KOPT-K1 (cell line): Measurements from ENCODE around the gene LRRC9.
"Not testable (repeated sequence)": the region's sequence is repeated elsewhere in the genome, so short reads cannot be mapped to it uniquely, and the experiment has no call there.

Experiments
- H3K27ac ChIP-seq: fragments of 200-600 bp; sonication (generic); 2 replicates; pipeline ENCODE4 v1.5.1; 2016; ENCODE audit warnings: antibody characterized with exemption, mild to moderate bottlenecking, low read depth, low read length; ENCODE audit not compliant: poor library complexity, severe bottlenecking
- H3K36me3 ChIP-seq: fragments of 200-600 bp; sonication (generic); 2 replicates; pipeline ENCODE4 v1.5.1; 2017; ENCODE audit warnings: antibody characterized with exemption, mild to moderate bottlenecking, low read length, moderate library complexity; ENCODE audit not compliant: insufficient read depth
- H3K9me3 ChIP-seq: fragments of 200-600 bp; sonication (generic); 2 replicates; pipeline ENCODE4 v1.5.1; 2017; ENCODE audit warnings: antibody characterized with exemption, low read length, mild to moderate bottlenecking; ENCODE audit not compliant: insufficient read depth, poor library complexity, severe bottlenecking

LRRC9 gene

DNA sequence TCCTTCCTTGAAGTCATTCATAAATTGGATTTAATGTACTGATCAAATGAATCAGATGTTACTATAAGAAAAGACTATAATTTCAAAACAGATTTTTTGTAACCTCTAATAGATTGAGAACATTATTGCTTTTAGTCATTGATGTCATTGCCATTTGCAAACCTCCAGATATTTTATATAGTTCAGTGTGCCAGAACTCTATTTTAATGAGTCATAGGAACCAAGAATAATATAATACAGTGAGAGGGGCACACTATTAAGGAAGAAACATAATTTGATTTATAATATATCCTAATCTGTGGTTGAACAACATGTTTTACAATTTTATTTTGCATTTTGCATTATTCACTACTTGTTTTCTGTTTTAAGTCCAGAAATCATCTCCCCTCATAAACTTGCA lies 78.0 kb downstream of the LRRC9 start:
- Histone ChIP-seq H3K27ac (no peak overlapping the region), H3K36me3 (no peaks in the 10 kb centered on the region), H3K9me3 (no peaks in the 10 kb centered on the region)

DNA sequence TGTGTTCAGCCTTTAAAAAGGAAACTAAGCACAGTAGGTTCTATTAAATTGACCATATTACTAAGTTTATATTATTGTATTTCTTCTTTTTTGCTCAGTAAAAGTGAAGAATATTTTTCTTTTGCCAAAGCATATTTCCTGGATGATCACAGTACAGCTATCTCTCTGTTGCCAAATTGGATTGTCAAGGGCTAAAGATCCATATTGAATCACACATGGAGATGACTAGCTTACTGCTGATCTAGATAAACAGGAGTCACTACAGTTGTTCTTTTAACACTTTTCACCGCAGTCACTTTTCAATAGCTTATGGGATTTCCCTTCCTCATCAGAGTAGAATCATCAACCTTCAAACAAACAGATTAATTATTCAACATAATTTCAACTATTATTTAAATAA lies 78.6 kb downstream of the LRRC9 start:
- Histone ChIP-seq H3K9me3 (no peaks in the 10 kb centered on the region), H3K27ac (no peak overlapping the region), H3K36me3 (no peaks in the 10 kb centered on the region)

DNA sequence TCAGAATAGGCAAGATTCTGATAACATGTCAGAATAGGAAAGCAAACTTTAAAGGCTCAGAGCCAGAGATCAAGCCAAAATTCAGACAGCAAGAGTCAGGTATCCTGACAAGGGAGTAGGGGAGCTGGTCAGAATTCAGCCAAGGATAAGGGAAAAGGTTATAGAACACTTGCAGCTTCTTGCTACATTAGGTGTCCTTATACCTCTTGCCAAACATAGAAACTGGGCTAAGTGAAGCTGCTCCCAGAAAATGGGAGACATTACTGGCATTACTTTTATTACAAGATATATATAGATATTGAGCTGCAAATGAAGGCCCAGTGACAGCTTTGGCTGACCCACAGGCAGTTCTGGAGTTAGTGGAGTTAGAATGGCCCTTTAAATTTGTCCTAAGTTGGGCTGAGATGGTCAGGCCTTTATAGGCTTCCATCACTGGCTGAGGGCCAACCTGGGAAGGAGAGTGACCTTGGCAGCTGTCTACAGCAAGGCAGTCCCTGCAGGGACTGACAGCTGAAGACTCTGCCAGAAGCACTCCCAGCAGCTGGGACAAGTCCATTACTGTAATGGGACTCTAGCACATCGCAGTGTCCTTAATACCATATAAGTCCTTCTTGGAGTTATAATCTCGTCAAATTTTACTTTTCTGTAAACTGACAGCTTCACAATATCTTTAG lies 83.0 kb downstream of the LRRC9 start:
- no peaks in the 10 kb centered on the region for H3K36me3 ChIP-seq
- H3K9me3 ChIP-seq: no peaks in the 10 kb centered on the region
- H3K27ac ChIP-seq: no peak overlapping the region

DNA sequence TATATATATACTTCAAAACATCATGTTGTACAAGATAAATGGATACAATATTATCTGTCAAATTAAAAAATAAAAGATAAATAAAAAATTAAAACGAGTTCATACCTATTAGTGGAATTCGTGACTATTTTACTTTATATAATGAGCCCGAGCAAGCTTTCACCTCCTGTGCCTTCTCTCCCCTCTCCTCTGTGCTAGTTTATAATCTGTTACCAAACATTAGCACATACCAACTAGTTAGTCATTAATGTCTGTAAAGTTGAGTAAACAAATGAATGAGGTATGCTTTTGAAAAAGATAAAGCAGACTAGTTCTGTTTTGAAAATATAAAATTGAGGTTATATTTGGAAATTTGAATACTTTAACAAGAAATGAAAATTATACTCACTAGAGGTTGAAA lies 84.0 kb downstream of the LRRC9 start:
- Histone ChIP-seq H3K36me3 (no peaks in the 10 kb centered on the region), H3K27ac (no peak overlapping the region), H3K9me3 (no peaks in the 10 kb centered on the region)

DNA sequence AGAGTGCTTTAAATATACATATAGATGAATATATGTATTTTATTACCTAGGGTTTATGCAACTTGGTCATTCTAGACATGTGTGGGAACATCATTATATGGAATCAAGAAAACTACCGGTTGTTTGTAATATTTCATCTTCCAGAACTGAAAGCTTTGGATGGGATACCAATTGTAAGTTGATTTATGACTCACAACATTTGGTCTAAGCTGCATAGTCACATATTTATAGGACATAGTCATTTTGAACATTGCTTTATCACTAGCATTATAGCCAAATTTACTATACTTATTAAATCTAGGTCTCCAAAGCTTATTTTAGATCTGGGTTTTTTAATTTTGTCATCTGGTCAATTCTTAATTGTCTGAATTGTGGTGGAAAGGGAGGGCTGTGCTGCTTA lies 88.1 kb downstream of the LRRC9 start:
- peaks cover 9% of the 10 kb centered on the region for H3K9me3 ChIP-seq
- no peak overlapping the region for H3K27ac ChIP-seq
- no peaks in the 10 kb centered on the region for H3K36me3 ChIP-seq

DNA sequence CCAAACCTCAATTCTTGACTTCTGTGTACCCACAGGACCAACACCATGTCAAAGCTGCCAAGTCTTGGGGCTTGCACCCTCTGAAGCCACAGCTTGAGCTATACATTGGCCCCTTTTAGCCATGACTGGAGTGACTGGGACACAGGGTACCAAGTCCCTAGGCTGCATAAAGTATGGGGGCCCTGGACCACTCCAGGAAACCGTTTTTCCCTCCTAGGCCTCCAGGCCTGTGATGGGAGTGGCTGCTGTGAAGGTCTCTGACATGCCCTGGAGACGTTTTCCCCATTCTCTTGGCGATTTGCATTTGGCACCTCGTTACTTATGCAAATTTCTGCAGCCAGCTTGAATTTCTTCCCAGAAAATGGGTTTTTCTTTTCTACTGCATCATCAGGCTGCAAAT lies 90.3 kb downstream of the LRRC9 start:
- H3K27ac ChIP-seq, H3K9me3 ChIP-seq, H3K36me3 ChIP-seq: not testable (repeated sequence)

DNA sequence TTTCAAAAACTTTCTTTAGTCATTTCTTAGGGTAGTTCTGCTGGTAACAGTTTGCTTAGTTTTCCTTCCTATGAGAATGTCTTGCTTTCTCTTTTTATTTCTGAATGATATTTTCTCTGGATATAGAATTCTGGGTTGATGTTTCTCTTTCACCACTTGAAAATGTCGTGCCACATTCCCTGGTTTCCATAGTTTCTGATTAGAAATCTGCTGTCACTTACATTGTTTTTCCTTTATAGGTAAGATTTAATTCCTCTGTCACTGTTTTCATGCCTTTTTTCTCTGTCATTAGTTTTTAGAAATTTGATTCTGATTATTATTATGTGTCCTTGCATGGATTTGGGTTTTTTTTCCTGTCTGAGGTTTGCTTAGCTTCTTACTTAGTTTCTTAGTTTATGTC lies 94.5 kb downstream of the LRRC9 start:
- no peaks in the 10 kb centered on the region for H3K36me3 ChIP-seq
- no peak overlapping the region for H3K27ac ChIP-seq
- H3K9me3 ChIP-seq: peaks cover 9% of the 10 kb centered on the region

DNA sequence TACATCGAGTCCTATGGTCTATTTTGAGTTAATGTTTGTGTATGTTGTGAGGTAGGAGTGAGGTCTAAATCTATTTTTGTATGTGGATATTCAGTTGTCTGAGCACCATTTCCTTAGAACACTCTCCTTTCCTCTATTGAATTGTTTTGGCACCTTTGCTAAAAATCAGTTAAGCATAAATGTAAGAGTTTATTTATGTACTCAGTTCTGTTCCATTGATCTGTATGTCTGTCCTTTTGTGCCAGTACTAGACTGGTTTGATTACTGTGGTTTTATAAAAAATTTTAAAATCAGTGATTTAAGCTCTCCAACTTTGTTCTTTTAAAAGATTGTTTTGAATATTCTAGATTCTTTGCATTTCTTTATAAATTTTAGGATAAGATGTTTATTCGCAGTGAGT lies 101.7 kb downstream of the LRRC9 start:
- H3K27ac ChIP-seq: no peak overlapping the region
- no peaks in the 10 kb centered on the region for H3K36me3 ChIP-seq
- no peaks in the 10 kb centered on the region for H3K9me3 ChIP-seq

DNA sequence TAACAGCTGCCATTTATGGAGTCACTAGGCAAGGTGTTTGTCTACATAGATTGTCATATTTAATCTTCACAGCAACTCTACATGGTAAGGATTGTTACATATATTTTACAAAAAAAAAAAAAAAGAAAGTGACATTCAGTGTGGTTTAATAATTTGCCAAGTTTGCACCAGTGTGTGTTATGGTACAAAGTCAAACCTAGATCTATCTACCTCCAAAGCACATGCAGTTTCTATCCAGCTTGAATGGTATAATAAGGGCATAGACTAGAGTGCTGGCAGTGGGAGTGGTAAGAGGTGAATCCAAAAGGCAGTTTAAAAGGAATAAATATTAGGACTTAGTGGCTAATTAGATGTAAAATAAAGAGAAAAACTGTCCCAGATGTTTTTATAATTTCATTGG lies 105.6 kb downstream of the LRRC9 start:
- H3K27ac ChIP-seq: no peak overlapping the region
- no peaks in the 10 kb centered on the region for H3K9me3 ChIP-seq
- H3K36me3 ChIP-seq: no peaks in the 10 kb centered on the region

DNA sequence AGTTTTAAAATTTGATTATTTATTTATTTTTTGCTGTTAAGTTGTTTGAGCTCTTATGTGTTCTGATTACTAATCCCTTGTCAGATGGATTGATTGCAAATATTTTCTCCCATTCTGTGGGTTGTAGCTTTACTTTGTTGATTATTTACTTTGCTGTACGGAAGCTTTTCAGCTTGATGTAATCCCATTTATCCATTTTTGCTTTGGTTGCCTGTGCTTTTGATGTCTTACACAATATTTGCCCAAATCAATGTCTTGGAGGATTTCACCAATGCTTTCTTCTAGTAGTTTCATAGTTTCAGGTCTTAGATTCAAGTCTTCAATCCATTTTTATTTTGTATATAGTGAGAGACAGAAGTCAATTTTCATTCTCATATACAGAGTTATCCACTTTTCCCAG lies 115.2 kb downstream of the LRRC9 start:
- no peaks in the 10 kb centered on the region for H3K36me3 ChIP-seq
- H3K27ac ChIP-seq: no peak overlapping the region
- no peaks in the 10 kb centered on the region for H3K9me3 ChIP-seq

DNA sequence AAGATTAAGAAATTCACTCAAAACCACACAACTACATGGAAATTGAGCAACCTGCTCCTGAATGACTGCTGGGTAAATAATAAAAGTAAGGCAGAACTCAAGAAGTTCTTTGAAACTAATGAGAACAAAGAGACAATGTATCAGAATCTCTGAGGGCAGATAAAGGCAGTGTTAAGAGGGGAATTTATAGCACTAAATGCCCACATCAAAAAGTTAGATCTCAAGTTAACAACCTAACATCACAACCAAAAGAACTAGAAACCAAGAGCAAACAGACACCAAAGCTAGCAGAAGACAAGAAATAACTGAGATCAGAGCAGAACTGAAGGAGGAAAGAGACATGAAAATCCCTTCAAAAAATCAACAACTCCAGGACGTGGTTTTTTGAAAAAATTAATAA lies 128.0 kb downstream of the LRRC9 start:
- not testable (repeated sequence) for H3K27ac ChIP-seq, H3K36me3 ChIP-seq, H3K9me3 ChIP-seq

DNA sequence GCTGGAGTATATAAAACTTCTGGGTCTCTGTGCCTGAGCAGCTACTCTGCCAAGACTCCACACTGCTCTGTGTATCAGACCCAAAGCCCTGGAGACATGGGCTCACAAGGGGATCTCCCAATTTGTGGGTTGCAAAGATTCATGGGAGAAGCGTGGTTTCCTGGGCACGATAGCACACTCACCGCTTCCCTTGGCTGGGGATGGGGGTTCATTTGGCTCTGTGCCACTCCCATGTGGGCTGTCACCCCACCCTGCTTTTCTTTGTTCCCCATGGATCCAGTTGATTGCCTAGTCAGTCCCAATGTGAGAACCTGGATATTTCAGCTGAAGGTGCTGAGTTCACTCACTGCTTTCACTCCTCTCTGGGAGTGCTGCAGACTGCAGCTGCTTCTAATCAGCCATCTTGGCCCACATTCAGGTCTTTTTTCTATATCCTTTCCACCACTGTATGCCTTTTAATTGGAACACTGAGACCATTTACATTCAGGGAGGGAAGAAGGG lies 131.8 kb downstream of the LRRC9 start:
- Histone ChIP-seq H3K27ac (no peak overlapping the region), H3K36me3 (no peaks in the 10 kb centered on the region), H3K9me3 (no peaks in the 10 kb centered on the region)

DNA sequence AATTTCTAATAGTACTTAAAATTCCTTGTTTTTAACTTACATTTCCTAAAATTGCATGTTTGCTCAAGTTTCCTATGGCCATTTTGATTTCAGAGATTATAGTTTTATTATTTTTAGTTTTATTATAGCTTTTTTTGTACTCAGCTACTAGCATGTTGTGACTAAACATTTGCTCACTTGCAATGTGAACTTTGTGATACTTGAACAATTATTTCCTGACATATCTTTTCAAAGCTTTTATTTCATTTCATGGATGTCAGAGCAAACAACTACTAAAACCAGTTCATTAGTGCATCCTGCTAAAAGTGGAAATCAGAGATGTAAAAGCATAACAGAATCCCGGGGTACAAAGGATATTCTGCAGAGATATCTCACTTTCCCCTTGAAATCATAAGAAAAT lies 138.1 kb downstream of the LRRC9 start:
- Histone ChIP-seq H3K27ac (no peak overlapping the region), H3K36me3 (no peaks in the 10 kb centered on the region), H3K9me3 (no peaks in the 10 kb centered on the region)

DNA sequence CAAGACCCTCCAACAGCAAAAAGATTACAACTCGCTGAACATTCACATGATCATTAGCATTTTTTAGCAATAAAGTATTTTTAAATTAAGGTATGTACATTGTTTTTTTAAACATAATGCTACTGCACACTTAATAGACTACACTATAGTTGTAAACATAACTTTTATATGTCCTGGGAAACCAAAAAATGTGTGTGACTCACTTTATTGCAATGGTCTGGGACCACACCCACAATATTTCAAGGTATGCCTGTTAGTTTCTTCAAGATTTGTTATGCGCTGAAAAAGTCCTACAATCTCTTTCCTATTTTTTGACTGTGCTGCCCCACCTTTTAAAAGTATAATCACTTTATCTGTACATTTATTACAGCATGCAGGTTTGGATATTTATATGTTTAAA lies 141.4 kb downstream of the LRRC9 start:
- no peaks in the 10 kb centered on the region for H3K9me3 ChIP-seq
- H3K27ac ChIP-seq: no peak overlapping the region
- no peaks in the 10 kb centered on the region for H3K36me3 ChIP-seq

DNA sequence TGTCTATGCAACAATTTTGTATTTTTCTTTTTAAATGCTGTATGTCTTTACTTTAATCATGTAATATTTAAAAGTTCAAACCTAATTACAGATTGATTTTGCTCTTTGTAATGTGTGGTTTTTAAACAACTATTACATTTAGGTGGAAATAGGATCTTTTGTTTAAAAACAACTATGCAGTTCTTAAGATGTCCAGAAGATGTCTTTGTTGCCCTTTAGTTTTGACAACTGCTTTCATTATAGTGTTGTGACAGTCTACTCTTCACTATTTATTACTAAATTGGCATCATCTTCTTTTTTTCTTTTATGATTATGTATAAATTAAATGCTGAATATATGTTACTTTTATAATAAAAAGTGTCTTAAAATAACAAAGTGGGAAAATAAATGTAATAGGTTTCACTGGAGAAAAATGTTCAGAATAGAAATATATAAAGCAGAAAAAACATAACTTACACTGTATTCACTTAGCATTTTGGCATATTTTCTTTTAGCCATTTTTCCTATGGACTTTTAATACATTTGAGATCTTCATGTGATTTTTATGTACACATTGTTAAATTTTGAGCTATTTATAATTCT lies 144.6 kb downstream of the LRRC9 start:
- Histone ChIP-seq H3K36me3 (no peaks in the 10 kb centered on the region), H3K9me3 (no peaks in the 10 kb centered on the region), H3K27ac (no peak overlapping the region)

DNA sequence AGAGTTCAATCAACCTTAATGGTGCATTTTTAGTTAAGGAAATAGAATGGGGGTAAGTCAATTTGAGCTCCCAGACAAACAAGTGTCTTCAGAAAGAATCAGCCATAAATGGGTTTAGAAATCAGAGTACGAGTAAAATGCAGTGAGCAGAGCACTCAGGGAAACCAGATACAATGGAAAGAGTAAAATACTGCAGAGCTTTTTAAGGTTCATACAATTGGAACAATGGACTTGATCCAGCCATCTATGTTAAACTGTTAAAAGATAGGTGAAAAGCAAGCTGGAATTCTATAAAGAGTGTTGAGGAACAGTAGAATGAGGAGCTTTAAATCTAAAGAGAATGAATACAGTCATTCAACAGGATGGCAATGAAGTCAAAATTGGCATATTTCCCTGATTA lies 147.9 kb downstream of the LRRC9 start:
- no peak overlapping the region for H3K27ac ChIP-seq
- H3K9me3 ChIP-seq: no peaks in the 10 kb centered on the region
- H3K36me3 ChIP-seq: no peaks in the 10 kb centered on the region
